WTC11 (cell line): ENCODE data around the gene AKR1D1. TPM values are rescaled to one million over a fixed set of nuclear protein-coding genes. Genes with fewer than 3 reads are reported as not detected.
A peak's percentile ranks its signal among the peaks of the same experiment; 100 is the strongest.

Experiments used
- ATAC-seq: fragments of 200-7000 bp; cut with Tn5 transposase; 2 replicates; pipeline ENCODE4 v1.10.0; 2021; ENCODE audit warnings: mild to moderate bottlenecking, moderate library complexity
- CTCF ChIA-PET: fragments of 300-600 bp; sonication (Branson Sonifier 250); formaldehyde crosslinking; loops from one replicate; lab custom pipeline; 2021; ENCODE audit warnings: antibody characterized with exemption; lab: Charles Lee
- POLR2A ChIA-PET: fragments of 350-600 bp; sonication (Branson Sonifier 250); formaldehyde crosslinking; loops from one replicate; lab custom pipeline; 2021; ENCODE audit warnings: antibody characterized with exemption; lab: Charles Lee
- DNase-seq: peaks from one replicate; pipeline ENCODE4 v3.0.0; 2021; ENCODE audit warnings: low spot score
- H3K27ac Mint-ChIP-seq: 2 replicates; pipeline ENCODE4 v1.8.0; 2021; ENCODE audit warnings: mixed read lengths
- H3K27me3 Mint-ChIP-seq: 2 replicates; pipeline ENCODE4 v1.8.0; 2021; ENCODE audit warnings: low read depth, mild to moderate bottlenecking, moderate library complexity, mixed read lengths
- H3K36me3 Mint-ChIP-seq: 2 replicates; pipeline ENCODE4 v1.8.0; 2021; ENCODE audit warnings: mixed read lengths
- H3K4me1 Mint-ChIP-seq: 2 replicates; pipeline ENCODE4 v1.8.0; 2022; ENCODE audit warnings: mixed read lengths
- H3K4me3 Mint-ChIP-seq: 2 replicates; pipeline ENCODE4 v1.8.0; 2021; ENCODE audit warnings: mild to moderate bottlenecking, moderate library complexity, mixed read lengths
- H3K9me3 Mint-ChIP-seq: 2 replicates; pipeline ENCODE4 v1.8.0; 2021; ENCODE audit warnings: mixed read lengths
- EMX1 ChIP-seq: fragments of 250-450 bp; sonication (Bioruptor Pico); IDR thresholded peaks from 2 replicates; pipeline ENCODE4 v1.8.0; 2021; ENCODE audit warnings: mild to moderate bottlenecking
- ESRRA ChIP-seq: sonication (generic); formaldehyde crosslinking; IDR thresholded peaks from 2 replicates; pipeline ENCODE4 v1.8.1; 2022; ENCODE audit warnings: mild to moderate bottlenecking, missing genetic modification reagents, borderline replicate concordance
- ETV6 ChIP-seq: sonication (generic); formaldehyde crosslinking; IDR thresholded peaks from 2 replicates; pipeline ENCODE4 v1.8.1; 2022; ENCODE audit warnings: mild to moderate bottlenecking, missing genetic modification reagents
- GABPB1 ChIP-seq: sonication (generic); formaldehyde crosslinking; IDR thresholded peaks from 2 replicates; pipeline ENCODE4 v1.8.1; 2023; ENCODE audit warnings: mild to moderate bottlenecking, missing genetic modification reagents
- HMGA2 ChIP-seq: fragments of 250-450 bp; sonication (Bioruptor Pico); IDR thresholded peaks from 2 replicates; pipeline ENCODE4 v1.4.0; 2021; ENCODE audit warnings: mild to moderate bottlenecking, moderate library complexity
- JUN ChIP-seq: sonication (generic); formaldehyde crosslinking; IDR thresholded peaks from 2 replicates; pipeline ENCODE4 v1.8.0; 2023; ENCODE audit warnings: mild to moderate bottlenecking, missing genetic modification reagents
- MYBL2 ChIP-seq: sonication (generic); formaldehyde crosslinking; IDR thresholded peaks from 2 replicates; pipeline ENCODE4 v1.8.1; 2023; ENCODE audit warnings: mild to moderate bottlenecking, moderate library complexity, missing genetic modification reagents
- RELA ChIP-seq: sonication (generic); formaldehyde crosslinking; IDR thresholded peaks from 2 replicates; pipeline ENCODE4 v1.8.1; 2022; ENCODE audit warnings: missing genetic modification reagents, mild to moderate bottlenecking, borderline replicate concordance
- RORB ChIP-seq: fragments of 250-450 bp; sonication (Bioruptor Pico); IDR thresholded peaks from 2 replicates; pipeline ENCODE4 v1.9.0; 2021; ENCODE audit warnings: mild to moderate bottlenecking
- SMAD3 ChIP-seq: sonication (generic); formaldehyde crosslinking; IDR thresholded peaks from 2 replicates; pipeline ENCODE4 v1.8.0; 2022; ENCODE audit warnings: missing genetic modification reagents, mild to moderate bottlenecking, borderline replicate concordance
- SMAD4 ChIP-seq: sonication (generic); formaldehyde crosslinking; IDR thresholded peaks from 2 replicates; pipeline ENCODE4 v1.8.0; 2022; ENCODE audit warnings: mild to moderate bottlenecking, missing genetic modification reagents
- SP1 ChIP-seq: sonication (generic); formaldehyde crosslinking; conservative IDR thresholded peaks from 2 replicates; pipeline ENCODE4 v1.8.1; 2022; ENCODE audit warnings: missing genetic modification reagents
- TEAD1 ChIP-seq: sonication (generic); formaldehyde crosslinking; IDR thresholded peaks from 2 replicates; pipeline ENCODE4 v1.8.0; 2022; ENCODE audit warnings: mild to moderate bottlenecking, missing genetic modification reagents
- TP53 ChIP-seq: sonication (generic); formaldehyde crosslinking; IDR thresholded peaks from 2 replicates; pipeline ENCODE4 v1.8.1; 2023; ENCODE audit warnings: mild to moderate bottlenecking, missing genetic modification reagents
- ZNF121 ChIP-seq: sonication (generic); formaldehyde crosslinking; IDR thresholded peaks from 2 replicates; pipeline ENCODE4 v1.8.0; 2023; ENCODE audit warnings: missing genetic modification reagents
- ZNF138 ChIP-seq: sonication (generic); formaldehyde crosslinking; conservative IDR thresholded peaks from 2 replicates; pipeline ENCODE4 v1.8.1; 2022; ENCODE audit warnings: mild to moderate bottlenecking, moderate library complexity, missing genetic modification reagents
- ZNF317 ChIP-seq: sonication (generic); formaldehyde crosslinking; IDR thresholded peaks from 2 replicates; pipeline ENCODE4 v1.8.1; 2023; ENCODE audit warnings: low read depth, mild to moderate bottlenecking, moderate library complexity, missing genetic modification reagents, borderline replicate concordance
- total RNA-seq: library from RNA; stranded (reverse); gene quantifications from 3 replicates; pipeline ENCODE4 v1.2.3, GENCODE V29; 2021
- TF ChIP-seq, protein P1 (sequence below): fragments of 250-450 bp; sonication (Bioruptor Pico); IDR thresholded peaks from 2 replicates; pipeline ENCODE4 v1.8.0; 2021; ENCODE audit warnings: mild to moderate bottlenecking
- TF ChIP-seq, protein P2 (sequence below): sonication (generic); formaldehyde crosslinking; conservative IDR thresholded peaks from 2 replicates; pipeline ENCODE4 v1.8.1; 2023; ENCODE audit warnings: mild to moderate bottlenecking, low read depth, missing genetic modification reagents, moderate library complexity
- TF ChIP-seq, protein P3 (sequence below): fragments of 250-450 bp; sonication (Bioruptor Pico); IDR thresholded peaks from 2 replicates; pipeline ENCODE4 v1.9.0; 2021; ENCODE audit warnings: mild to moderate bottlenecking
- TF ChIP-seq, protein P4 (sequence below): sonication (generic); formaldehyde crosslinking; IDR thresholded peaks from 2 replicates; pipeline ENCODE4 v1.8.1; 2023; ENCODE audit warnings: mild to moderate bottlenecking, missing genetic modification reagents, moderate library complexity
- TF ChIP-seq, protein P5 (sequence below): sonication (generic); formaldehyde crosslinking; IDR thresholded peaks from 2 replicates; pipeline ENCODE4 v1.8.1; 2022; ENCODE audit warnings: mild to moderate bottlenecking, moderate library complexity, missing genetic modification reagents
- TF ChIP-seq, protein P6 (sequence below): sonication (generic); formaldehyde crosslinking; conservative IDR thresholded peaks from 2 replicates; pipeline ENCODE4 v1.8.1; 2022; ENCODE audit warnings: mild to moderate bottlenecking, missing genetic modification reagents
- TF ChIP-seq, protein P7 (sequence below): sonication (generic); formaldehyde crosslinking; IDR thresholded peaks from 2 replicates; pipeline ENCODE4 v1.8.0; 2022; ENCODE audit warnings: mild to moderate bottlenecking, missing genetic modification reagents

Gene AKR1D1
- total RNA-seq, 1 experiment from 2014 or later, result 0.24 TPM

DNA sequence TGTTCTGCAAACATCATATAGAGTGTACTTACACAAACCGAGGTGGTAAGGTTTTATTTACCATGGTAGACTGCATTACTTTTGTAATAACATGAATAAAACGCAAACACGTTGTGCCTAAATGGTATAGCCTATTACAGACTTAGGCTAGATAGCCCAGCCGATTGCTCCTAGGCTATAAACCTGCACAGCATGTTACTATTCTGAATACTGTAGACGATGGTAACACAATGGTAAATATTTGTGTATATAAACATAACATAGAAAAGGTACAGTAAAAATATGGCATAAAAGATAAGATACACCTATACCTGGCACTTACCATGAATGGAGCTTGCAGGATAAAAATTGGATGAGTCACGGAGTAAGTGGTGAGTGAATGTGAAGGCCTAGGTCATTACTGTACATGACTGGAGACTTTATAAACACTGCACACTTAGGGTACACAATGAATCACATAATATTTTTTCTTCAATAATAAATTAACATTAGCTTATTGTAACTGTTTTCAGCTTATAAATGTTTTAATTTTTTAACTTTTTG is 16.3 kb downstream of the AKR1D1 start:
- Mint-ChIP-seq H3K27ac (no peak overlapping the region), H3K36me3 (peaks cover 11% of the 10 kb centered on the region), H3K9me3 (peaks cover 21% of the 10 kb centered on the region), H3K4me3 (no peak overlapping the region), H3K4me1 (peaks cover 13% of the 10 kb centered on the region), H3K27me3 (no peaks in the 10 kb centered on the region)
- DNase-seq, result no peak
- ATAC-seq, result no peak
- CTCF ChIA-PET, result no interaction called here
- POLR2A ChIA-PET, result interaction anchor here (0.7 kb wide), 1 partner anchor 57 kb away, joined by 3 read pairs; no protein-coding TSS in a partner anchor
- TF ChIP-seq, protein P1, sequence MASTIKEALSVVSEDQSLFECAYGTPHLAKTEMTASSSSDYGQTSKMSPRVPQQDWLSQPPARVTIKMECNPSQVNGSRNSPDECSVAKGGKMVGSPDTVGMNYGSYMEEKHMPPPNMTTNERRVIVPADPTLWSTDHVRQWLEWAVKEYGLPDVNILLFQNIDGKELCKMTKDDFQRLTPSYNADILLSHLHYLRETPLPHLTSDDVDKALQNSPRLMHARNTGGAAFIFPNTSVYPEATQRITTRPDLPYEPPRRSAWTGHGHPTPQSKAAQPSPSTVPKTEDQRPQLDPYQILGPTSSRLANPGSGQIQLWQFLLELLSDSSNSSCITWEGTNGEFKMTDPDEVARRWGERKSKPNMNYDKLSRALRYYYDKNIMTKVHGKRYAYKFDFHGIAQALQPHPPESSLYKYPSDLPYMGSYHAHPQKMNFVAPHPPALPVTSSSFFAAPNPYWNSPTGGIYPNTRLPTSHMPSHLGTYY (CRISPR knock-in tag), result no peak
- TF ChIP-seq SMAD3, result no peak
- TF ChIP-seq RELA (CRISPR knock-in tag), result no peak

DNA sequence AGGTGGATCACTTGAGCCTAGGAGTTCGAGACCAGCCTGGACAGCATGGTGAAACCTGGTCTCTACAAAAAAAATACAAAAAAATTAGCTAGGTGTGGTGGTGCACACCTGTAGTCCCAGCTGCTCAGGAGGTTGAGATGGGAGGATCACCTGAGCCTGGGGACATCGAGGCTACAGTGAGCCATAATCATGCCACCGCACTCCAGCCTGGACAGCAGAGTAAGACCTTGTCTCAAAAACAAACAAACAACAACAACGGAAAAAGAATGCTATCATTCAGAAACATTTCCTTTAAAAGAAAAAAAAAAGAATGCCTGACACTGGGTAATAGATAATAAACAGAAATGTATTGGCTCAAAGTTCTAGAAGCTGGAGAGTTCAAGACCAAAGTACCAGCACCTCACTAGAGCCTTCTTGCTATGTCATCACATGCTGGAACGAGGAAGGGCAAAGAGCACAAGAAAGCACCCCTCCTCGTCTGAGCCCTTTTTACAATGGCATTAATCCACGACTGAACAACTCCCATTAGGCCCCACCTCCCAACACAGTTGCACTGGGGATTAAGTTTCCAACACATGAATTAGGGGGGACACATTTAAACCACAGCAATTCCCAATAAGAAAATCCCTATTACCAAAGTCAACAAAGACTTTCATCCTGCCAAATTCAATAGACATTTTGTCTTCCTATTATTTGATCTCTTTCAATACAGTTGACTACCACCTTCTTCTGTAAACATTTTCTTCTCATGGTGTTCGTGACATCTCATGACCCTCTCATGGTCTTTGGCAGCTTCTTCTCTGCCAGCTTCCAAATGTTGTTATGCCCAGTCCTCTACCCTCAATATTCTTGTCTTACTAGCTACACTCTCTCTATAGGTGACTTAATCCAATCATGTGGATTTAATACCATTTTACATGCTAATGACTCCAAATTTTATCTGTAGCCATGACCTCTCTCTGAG is 20.0 kb downstream of the AKR1D1 start:
- H3K27me3 Mint-ChIP-seq, result no peaks in the 10 kb centered on the region
- peaks cover 11% of the 10 kb centered on the region for H3K36me3 Mint-ChIP-seq
- peaks cover 13% of the 10 kb centered on the region for H3K4me1 Mint-ChIP-seq
- DNase-seq (no peak), ATAC-seq (no peak)
- CTCF ChIA-PET, result interaction anchor here (1.2 kb wide), 1 partner anchor 9 kb away, joined by 4 read pairs; no protein-coding TSS in a partner anchor
- H3K27ac Mint-ChIP-seq, result no peak overlapping the region
- POLR2A ChIA-PET, result no interaction called here
- no peak overlapping the region for H3K4me3 Mint-ChIP-seq
- H3K9me3 Mint-ChIP-seq, result peaks cover 18% of the 10 kb centered on the region
- TF ChIP-seq TEAD1 (CRISPR knock-in tag) (no peak), SMAD4 (CRISPR knock-in tag) (no peak), ZNF121 (CRISPR knock-in tag) (no peak), SP1 (no peak), HMGA2 (CRISPR knock-in tag) (no peak), ZNF317 (CRISPR knock-in tag) (no peak)

DNA sequence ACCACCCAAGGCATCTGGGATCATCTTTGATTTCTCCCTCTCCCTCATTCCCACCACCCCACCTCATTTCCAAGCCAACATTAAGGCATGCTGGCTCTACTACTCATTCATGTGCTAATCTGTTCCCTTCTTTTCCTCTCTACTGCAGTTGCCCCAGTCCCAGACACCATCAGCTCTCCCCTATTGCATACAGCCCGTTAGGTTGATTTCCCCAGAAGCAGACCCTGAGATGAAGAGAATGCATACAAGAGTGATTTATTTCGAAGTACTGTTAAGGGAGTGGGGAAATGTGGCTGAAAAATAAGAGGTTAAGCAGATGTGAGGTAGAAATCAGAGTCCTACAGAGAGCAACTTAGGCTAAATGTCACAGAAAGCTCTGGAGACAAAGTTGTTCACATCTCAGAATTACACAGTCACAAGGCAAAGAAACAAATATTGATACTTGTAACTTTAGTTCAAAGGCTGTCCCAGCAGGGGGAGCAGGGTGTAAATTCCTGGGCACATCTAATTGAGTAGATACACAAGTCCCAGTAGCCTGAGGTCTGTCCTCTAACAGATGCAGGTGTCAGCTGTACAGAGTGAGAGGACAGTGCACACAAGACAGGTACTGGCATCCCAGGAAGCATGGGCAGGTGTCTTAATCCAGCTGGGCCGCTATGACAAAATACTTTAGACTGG is 20.9 kb downstream of the AKR1D1 start:
- Mint-ChIP-seq H3K9me3 (peaks cover 18% of the 10 kb centered on the region), H3K4me3 (no peak overlapping the region), H3K4me1 (peaks cover 13% of the 10 kb centered on the region), H3K36me3 (peaks cover 11% of the 10 kb centered on the region), H3K27me3 (no peaks in the 10 kb centered on the region), H3K27ac (peak overlapping the region; percentile 17; the same call in 1 of the 2 replicates)
- POLR2A ChIA-PET, result interaction anchor here (0.7 kb wide), 1 partner anchor 18 kb away, joined by 4 read pairs; no protein-coding TSS in a partner anchor
- ATAC-seq, result peak; percentile 56
- CTCF ChIA-PET, result interaction anchor here (1.2 kb wide), 1 partner anchor 8 kb away, joined by 4 read pairs; no protein-coding TSS in a partner anchor
- peak; percentile 21 for DNase-seq
- TF ChIP-seq, protein P2, sequence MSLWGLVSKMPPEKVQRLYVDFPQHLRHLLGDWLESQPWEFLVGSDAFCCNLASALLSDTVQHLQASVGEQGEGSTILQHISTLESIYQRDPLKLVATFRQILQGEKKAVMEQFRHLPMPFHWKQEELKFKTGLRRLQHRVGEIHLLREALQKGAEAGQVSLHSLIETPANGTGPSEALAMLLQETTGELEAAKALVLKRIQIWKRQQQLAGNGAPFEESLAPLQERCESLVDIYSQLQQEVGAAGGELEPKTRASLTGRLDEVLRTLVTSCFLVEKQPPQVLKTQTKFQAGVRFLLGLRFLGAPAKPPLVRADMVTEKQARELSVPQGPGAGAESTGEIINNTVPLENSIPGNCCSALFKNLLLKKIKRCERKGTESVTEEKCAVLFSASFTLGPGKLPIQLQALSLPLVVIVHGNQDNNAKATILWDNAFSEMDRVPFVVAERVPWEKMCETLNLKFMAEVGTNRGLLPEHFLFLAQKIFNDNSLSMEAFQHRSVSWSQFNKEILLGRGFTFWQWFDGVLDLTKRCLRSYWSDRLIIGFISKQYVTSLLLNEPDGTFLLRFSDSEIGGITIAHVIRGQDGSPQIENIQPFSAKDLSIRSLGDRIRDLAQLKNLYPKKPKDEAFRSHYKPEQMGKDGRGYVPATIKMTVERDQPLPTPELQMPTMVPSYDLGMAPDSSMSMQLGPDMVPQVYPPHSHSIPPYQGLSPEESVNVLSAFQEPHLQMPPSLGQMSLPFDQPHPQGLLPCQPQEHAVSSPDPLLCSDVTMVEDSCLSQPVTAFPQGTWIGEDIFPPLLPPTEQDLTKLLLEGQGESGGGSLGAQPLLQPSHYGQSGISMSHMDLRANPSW (CRISPR knock-in tag), result no peak
- TF ChIP-seq ESRRA, result no peak
- TF ChIP-seq GABPB1 (CRISPR knock-in tag), result no peak
- TF ChIP-seq MYBL2 (CRISPR knock-in tag), result no peak
- no peak for TF ChIP-seq ZNF317 (CRISPR knock-in tag)
- no peak for TF ChIP-seq TP53 (CRISPR knock-in tag)
- TF ChIP-seq, protein P3, sequence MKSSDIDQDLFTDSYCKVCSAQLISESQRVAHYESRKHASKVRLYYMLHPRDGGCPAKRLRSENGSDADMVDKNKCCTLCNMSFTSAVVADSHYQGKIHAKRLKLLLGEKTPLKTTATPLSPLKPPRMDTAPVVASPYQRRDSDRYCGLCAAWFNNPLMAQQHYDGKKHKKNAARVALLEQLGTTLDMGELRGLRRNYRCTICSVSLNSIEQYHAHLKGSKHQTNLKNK (CRISPR knock-in tag), result no peak
- TF ChIP-seq, protein P4, sequence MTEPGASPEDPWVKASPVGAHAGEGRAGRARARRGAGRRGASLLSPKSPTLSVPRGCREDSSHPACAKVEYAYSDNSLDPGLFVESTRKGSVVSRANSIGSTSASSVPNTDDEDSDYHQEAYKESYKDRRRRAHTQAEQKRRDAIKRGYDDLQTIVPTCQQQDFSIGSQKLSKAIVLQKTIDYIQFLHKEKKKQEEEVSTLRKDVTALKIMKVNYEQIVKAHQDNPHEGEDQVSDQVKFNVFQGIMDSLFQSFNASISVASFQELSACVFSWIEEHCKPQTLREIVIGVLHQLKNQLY (CRISPR knock-in tag), result no peak
- TF ChIP-seq, protein P5, sequence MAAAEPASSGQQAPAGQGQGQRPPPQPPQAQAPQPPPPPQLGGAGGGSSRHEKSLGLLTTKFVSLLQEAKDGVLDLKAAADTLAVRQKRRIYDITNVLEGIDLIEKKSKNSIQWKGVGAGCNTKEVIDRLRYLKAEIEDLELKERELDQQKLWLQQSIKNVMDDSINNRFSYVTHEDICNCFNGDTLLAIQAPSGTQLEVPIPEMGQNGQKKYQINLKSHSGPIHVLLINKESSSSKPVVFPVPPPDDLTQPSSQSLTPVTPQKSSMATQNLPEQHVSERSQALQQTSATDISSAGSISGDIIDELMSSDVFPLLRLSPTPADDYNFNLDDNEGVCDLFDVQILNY (CRISPR knock-in tag), result no peak
- TF ChIP-seq, protein P6, sequence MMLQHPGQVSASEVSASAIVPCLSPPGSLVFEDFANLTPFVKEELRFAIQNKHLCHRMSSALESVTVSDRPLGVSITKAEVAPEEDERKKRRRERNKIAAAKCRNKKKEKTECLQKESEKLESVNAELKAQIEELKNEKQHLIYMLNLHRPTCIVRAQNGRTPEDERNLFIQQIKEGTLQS (CRISPR knock-in tag), result no peak
- TF ChIP-seq RORB (CRISPR knock-in tag), result no peak
- no peak for TF ChIP-seq EMX1
- no peak for TF ChIP-seq JUN (CRISPR knock-in tag)
- TF ChIP-seq ZNF138, result no peak
- TF ChIP-seq, protein P7, sequence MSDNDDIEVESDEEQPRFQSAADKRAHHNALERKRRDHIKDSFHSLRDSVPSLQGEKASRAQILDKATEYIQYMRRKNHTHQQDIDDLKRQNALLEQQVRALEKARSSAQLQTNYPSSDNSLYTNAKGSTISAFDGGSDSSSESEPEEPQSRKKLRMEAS (CRISPR knock-in tag), result no peak
- no peak for TF ChIP-seq ETV6 (CRISPR knock-in tag)
